Spleen (tissue), 7 donors: Measurements from ENCODE around the gene EWSR1.

Experiments
- CTCF ChIP-seq, 11 experiments: fragments of 200-600 bp in 7 of 11; fragments of 450-650 bp in 4 of 11; sonication (generic) in 4 of 11; IDR thresholded peaks in 8 of 11; conservative IDR thresholded peaks in 3 of 11; 1 replicate in 7 of 11; 2 replicates in 4 of 11; pipeline versions ENCODE4 v1.4.0 to v1.8.0; 2016 to 2021; ENCODE audit warnings: antibody characterized with exemption in 11 of 11, inconsistent platforms in 4 of 11, mild to moderate bottlenecking in 1 of 11
- POLR2A ChIP-seq, 3 donors: fragments of 450-650 bp; IDR thresholded peaks; one replicate each; pipeline ENCODE4 v1.5.1; 2017; ENCODE audit warnings: antibody characterized with exemption in 3 of 3, mild to moderate bottlenecking in 1 of 3
- donor health status: DM: no; HTN: no; CAD: no; lungs with moderate emphysema.
- donor health status: DM: no; HTN: no; CAD: no.
- donor health status: DM: no; HTN: no; CAD: no.

GRCh38 chr22:29275167-29275566 lies 7.1 kb downstream of the EWSR1 start:
- TF ChIP-seq CTCF (IDR thresholded peaks at IDR 0.05 in 8 of 11, conservative IDR thresholded peaks at IDR 0.05 in 3 of 11) (no peak), POLR2A (IDR thresholded peaks at IDR 0.05) (no peak)
